ENCODE measurements around the gene ME3.
"Not testable (repeated sequence)": the region's sequence is repeated elsewhere in the genome, so short reads cannot be mapped to it uniquely, and the experiment has no call there.

Gene ME3

DNA sequence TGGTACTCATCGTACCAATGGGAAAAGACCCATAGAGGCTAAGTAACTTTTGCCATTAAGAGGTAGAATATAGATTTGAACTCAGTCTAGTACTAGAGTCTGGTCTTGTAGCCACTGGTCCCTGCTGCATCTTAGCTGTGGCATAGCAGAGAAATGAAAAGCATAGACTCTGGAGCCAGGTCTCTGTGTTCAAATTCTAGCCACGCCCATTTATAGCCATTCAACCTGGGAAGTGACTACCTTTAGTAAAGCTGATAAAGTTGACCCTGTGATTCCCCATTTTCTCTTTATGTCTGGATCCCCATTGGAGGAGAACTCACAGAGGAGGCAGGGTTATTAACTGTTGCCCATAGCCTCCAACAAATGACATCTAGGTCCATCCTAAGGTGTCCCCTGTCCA, 113.6 kb downstream of the ME3 start:
- DNase-seq (ENCODE audit: low read depth in 2 of 2), result no peak

DNA sequence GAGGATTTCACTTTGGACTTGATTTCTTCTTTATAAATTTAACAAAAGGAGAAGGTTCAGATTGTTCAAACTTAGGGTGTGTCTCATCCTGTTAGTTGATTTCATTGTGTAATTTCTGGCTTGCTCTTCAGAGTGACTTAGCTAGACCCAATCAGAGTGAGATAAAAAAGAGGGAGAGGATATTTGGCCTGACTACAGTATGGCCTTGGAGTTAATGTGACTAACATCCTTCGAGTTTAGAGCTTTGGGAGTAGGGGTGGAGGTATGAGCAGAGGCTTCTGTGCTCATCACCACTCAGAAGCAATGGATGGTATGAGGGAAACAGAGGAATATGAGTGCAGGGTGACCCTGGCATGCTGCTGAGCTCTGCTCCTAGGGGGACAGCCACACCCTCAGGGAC, 114.2 kb downstream of the ME3 start:
- no peak for DNase-seq (ENCODE audit: low read depth in 2 of 2)

DNA sequence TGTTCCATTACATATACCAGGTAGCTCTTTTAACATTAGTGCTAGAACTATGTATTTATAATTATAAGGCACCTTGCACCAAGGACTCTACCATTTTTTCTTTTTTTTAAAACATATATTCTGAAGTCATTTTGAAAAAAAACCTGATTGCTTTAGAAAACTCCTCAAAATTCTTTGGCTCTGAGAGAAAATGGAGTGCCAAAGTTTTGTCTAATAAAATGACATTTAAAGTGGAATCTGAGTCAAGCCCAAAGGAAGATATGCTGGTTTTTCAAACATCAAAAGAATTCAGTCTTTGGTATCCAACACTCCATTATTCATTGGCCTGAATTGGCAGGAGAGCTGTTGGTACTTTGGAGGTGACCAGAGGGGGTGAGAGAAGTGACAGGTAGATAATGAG, 116.5 kb downstream of the ME3 start:
- DNase-seq (ENCODE audit: low read depth in 2 of 2), result no peak

DNA sequence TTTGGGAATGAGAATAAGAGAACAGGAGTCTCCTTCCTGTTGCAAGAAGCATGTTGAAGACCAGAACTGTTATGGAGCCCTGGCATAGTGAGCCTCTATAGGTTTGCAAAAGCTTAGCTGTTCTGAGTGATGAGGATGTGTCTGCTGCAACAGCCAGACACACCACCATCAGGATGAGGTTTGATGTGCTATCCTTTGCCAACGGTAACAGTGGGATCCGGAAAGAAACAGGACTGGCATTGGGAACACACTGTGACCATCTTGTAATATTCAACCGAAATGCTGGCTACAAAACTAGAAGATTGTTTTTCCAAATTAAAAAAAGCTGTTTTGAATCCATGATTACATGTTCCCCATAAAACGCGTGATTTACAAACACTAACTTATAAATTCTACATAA, 117.0 kb downstream of the ME3 start:
- DNase-seq (ENCODE audit: low read depth in 2 of 2), result no peak

DNA sequence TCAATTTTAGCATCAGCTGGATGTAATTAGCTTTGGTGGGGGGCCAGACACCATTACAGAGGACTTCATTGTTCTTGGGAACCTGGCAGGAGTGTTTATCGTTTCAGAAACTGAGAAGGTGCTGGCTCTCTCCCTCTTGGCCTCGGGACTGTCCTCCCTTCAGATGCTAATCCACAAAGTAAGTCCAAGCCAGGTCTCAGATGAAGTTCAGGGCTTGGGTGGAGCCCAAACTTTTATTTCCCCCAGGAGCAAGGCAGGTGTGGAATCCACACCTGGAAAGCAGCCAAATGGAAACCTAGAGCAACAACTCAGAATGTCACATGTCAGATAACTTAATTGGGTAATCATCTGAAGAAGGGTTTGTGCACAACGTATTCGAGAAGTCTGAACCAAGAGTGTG, 119.2 kb downstream of the ME3 start:
- DNase-seq (ENCODE audit: low read depth in 2 of 2), result no peak

DNA sequence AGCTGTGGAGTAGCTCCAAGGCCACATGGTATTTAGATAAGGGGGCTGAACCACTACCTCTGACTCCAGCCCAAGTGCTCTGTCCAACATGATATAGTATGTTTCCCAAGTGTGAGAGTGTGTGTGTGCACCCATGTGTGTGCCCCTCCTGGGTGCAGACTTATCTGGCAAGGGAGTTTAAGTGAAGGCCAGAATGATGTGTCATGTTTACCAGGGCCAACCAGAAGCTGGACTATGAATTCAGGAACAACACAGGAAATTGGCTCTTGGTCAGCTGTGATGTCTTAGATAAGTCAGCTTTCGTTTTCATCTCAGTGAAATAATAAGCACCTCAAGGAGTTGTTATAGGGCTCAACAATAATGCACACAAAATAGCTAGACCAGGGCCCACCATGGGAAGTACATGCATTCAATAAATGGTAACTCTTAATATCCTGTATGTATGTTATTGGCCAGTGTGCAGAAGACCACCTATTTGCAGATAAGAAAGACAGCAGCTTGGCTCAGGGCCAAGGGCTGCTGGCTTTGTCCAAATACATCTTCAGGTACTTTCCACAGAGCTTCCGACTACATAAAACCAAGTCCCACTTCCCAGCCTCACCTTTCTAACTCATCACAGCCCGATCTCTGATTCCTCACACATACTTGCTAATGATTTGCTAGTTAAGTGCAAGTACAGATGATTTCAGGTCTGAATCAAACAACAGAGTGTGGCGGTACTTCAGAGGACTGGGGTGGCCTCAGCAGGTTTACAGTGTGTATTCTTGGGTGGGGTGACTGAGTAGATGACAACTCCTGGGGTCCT, 120.9 kb downstream of the ME3 start:
- DNase-seq (ENCODE audit: low read depth in 2 of 2), result no peak

DNA sequence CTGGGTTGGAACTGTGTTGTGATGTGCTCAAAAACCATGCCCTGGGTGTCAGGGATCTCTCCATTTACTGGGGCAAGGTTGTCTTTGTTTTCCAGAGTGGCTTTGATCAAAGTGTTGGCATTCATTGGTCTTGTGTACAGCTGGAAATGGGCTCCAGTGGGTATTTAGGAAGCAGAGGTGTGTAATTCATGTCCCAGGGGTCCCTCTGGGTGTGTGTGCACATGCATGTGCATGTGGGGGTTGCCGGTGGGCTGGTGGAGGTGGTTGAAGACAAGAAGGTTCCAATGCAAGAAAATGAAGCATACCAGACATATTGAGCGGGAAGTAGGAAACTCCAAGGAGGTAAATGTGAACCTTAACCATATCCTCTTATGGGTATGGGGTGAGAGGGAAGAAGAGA, 121.7 kb downstream of the ME3 start:
- DNase-seq (ENCODE audit: low read depth in 2 of 2), result no peak

DNA sequence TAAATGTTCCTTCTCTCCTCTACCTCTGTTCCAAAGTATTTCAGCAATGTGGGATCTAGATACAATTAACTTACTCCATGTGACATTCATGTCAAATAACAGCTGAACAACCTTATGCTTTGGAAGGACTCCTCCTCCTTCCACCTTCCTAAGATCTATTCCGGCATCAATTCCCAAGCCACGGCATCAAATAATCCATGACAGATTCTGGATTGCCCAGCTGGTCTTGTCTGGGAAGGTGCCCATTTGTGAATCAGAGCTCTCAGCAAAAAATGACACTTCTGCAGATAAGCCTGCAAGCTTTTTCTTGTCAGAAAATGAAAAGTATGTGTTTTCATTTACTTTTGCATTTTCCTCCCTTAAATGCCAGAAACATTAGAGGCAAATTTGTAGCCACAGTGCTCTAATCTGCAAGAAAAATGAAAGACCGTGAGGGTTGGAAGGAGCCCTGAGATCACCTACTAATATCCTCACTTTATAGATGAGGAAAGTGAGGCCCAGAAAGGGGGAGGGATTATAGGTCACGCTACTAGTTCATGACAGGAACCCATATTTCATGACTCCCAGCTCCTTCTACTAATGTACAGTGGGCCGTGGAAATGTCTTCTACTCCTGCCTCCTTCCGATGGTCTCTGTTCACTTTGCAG, 124.0 kb downstream of the ME3 start:
- no peak for DNase-seq (ENCODE audit: low read depth in 2 of 2)

DNA sequence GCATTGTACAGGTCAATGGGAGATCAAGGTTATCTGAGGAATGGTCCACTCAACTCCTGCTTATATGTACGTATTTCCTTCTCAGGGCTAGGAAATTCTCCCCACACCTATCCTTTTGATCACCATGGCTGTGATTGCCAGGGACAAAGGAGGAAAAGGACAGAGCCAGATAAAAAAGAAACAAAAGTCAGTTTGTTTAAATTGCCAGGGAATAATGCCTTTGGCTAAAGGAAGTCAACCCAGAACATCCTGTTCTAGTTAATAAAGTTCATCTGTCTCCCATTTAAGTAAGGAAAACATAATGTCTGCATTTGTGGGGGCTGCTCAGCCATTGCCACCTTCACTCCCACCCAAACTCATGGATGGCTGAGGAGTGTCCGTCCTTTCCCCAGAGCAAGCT, 124.7 kb downstream of the ME3 start:
- no peak for DNase-seq (ENCODE audit: low read depth in 2 of 2)

DNA sequence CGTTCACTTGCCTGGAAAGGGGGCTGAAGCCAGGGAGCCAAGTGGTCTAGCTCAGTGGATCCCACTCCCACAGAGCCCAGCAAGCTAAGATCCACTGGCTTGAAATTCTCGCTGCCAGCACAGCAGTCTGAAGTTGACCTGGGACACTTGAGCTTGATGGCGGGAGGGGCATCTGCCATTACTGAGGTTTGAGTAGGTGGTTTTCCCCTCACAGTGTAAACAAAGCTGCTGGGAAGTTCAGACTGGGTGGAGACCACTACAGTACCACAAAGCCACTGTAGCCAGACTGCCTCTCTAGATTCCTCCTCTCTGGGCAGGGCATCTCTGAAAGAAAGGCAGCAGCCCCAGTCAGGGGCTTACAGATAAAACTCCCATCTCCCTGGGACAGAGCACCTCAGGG, 131.1 kb downstream of the ME3 start:
- not testable (repeated sequence) for DNase-seq (ENCODE audit: low read depth in 2 of 2)

DNA sequence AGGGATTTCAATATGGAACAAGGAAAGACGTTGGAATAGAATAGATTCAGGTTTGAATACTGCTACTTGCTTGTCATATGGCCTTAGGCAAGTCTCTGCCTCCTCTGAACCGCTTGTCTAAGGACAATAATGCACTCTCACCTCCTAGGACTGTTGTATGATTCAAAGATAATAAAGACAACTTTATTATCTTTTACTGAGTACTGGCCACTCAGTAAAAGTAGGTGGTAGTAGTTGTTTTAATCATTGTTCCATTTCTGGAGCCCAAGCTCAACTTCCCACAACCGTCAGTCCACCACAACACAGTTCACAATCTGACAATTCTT, 134.2 kb downstream of the ME3 start:
- DNase-seq (ENCODE audit: low read depth in 2 of 2), result no peak

DNA sequence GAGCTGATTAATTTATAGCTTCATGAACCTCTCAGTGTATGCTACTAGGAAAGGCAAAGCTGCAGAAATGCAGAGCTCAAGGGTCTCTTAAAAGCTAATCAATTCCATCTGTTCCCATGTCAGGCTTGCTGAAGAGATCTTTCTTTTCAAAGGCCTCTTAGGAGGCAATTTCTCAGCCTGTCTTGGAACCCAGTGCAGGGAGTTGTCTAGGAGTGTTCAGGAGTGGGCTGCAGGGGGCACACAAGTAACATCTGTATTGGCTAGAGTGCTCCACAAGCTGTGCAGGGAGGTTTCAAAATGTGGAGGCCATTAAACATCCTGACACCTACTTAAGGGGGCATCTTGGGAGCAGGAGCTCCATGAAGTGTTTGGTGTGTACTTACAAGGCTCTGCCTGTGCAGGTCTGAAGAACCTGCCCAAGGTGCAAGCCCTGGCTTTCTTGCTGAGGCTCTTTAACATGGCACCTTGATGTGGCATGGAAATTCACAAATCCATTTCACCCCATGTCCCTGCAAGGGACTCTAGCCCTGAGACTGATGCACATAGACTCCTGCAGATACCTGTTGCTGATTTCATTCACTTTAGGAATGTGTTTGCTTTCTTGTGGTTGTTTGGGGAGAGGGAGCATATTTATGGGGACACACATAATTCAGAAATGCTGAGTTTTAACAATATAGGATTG, 134.7 kb downstream of the ME3 start:
- DNase-seq (ENCODE audit: low read depth in 2 of 2), result no peak

DNA sequence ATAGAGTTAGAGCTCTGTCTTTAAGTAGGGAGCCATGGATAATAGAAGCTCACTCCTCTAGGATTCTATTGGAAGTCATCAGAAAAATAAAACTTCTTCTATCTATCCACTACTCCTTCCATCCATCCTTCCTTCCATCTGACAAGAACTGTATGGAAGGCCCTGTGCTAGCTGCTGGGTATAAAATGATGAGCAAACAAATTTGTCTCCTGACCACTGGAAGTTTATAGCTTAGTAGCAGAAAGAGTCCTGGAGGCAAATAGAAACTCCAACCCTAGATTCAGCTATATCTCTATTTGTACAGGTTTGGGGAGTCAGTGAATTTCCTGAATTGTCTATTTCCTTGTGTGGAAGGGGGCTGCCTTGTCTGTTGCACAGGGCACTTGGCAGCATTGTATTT, 136.6 kb downstream of the ME3 start:
- no peak for DNase-seq (ENCODE audit: low read depth in 2 of 2)

DNA sequence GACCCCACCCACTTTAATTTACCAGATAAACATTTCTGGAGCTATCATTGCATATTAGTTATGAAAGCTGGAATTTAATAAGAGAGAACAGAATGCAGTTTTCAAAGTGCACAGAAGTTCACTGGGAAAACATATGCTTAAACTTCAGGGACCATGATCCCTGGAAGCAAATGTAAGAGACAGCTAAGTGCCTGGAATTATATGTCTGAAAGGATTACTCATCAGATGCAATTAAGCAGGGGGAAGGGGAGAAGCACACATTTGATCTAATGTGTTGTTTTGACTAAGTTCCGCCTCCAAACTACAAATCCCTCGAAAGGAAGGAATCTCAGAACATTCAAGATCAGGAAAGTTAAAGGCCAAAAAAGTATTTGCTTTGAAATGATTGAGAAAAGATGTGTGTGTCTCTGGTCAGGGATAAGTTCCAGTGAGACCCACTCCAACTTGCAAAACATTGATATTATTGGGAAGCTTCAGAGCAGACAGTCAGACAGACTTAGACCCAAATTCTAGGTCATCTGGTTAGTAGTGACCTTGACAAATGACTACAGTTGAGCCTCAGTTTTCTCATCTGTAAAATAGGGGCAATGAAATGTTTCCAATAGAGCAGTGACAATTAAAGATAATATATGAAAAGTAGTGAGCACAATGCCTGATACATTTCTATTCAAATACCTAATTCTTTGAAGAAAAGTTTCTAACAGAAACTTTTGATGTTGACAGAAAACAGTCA, 147.6 kb downstream of the ME3 start:
- no peak for DNase-seq (ENCODE audit: low read depth in 2 of 2)

DNA sequence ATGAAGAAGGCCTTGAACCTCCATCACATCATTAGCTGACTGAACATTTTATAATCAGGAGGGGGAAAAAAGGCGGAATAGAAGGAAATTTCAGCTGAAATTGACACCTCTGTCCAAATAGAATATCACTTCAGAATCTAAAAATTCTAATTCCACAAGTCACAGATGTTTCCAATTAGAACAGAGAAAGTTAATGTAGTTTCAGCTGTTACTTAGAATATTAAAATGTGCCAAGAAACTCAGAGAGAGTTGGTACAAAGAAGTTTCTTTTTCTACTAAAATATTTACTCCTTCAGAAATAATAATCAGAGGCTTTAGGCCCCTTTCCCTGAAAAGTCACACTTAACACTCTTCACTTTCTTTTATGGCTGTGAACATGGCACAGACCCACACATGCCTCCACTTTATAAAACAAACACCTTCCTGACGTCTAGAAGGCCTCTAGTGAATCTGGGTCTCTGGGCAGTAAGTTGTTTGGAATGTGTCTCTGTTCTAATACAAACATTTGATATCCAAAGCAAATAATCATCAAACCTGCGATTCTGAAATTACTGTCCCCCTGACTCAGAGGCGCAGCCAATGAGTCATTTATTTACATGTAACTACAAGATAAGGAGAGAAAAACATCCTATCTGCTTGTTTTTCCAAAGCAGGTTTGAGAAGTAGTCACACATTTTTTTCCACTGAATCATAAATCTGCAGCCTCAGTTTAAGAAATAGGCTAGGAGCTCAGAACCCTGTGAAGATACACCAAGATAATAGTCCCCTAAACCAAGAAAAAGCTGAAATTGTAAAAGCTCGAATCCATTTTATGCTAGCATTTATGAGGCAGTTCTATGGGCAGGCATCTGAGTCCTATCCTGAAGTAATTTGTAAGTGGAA, 148.4 kb downstream of the ME3 start:
- no peak for DNase-seq (ENCODE audit: low read depth in 2 of 2)

DNA sequence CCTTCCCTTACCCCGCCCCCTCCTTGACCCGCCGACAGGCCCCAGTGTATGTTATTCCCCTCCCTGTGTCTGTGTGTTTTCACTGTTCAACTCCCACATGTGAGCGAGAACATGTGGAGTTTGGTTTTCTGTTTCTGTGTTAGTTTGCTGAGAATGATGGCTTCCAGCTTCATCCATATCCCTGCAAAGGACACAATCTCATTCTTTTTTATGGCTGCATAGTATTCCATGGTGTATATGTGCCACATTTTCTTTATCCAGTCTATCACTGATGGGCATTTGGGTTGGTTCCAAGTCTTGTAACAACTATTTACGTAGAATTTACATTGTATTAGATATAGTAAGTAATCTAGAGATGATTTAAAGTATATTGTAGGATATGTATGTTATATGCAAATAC, 149.9 kb downstream of the ME3 start:
- not testable (repeated sequence) for DNase-seq (ENCODE audit: low read depth in 2 of 2)

DNA sequence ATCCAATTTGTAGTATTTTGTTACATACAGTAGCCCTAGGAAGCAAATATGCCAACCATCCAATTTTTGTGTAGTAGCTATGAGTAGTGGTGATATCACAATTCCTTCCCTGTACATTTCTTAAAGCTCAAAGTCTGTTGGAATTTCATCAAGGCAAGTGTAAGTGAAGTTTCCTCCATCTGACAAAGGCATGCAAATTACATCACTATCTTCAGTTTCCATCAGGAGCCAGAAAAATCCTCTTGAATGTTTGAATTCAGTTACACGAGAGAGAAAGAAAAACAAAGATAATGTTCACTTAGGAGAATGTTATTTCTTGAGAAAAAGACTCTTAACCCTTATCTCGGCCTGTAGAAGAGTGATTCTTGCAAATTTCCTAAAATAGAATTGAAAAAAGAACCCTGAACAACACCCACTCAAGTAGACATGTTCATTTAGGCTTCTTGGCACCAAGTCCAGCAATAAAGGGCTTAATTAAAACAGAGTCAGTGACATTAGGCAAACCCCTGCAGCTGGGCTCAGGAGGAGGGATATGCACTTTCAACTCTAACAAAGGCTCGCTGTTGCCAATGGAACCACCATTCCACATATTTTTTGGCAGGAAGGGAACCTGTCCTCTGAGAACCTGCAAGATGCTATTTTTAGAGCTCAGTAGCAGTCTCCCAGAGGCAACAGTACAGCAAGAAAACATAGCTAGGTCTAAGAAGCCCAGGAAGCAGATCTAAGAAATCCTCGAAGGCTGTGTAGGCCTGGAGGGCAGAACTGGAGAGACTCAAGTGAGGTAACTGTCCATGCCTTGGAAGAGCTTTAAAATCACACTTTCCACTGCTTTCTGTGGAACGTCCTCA, 153.1 kb downstream of the ME3 start:
- DNase-seq (ENCODE audit: low read depth in 2 of 2), result no peak

DNA sequence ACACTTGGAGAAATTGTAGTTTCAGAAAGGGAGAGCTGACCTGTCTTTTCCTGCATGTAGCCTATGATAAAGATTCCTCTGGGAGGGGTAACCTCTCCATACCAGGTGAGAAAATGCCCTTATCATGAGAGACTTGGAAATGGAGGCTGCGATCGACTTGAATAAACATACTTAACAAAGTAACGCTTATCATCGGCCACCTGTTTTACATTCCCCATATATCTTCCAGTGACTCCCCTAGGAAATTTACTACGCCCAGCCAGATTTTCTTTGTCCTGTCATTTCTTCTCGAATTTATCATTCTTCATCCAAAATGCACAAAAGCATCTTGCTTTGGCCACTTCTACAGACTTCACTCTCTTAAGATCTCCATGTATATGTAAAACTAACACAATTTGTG, 154.2 kb downstream of the ME3 start:
- no peak for DNase-seq (ENCODE audit: low read depth in 2 of 2)

DNA sequence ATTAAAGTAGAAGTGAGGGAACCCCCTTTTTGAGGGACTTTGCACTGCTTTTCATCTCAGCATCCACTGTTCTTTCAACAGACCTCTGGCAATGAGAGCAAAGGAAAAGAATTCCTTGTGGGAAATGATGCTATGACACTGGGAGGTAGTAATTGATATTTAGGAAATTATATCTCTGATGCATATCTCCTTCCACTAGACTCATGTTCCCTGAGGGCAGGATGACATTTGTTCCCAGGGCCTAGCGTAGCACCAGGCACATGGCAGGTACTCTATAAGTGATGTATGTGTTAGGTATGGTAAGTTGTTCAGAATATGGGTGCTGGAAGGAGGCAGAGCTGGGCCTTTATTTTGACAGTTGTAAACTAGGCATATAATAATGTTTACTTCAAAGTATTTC, 154.9 kb downstream of the ME3 start:
- no peak for DNase-seq (ENCODE audit: low read depth in 2 of 2)

DNA sequence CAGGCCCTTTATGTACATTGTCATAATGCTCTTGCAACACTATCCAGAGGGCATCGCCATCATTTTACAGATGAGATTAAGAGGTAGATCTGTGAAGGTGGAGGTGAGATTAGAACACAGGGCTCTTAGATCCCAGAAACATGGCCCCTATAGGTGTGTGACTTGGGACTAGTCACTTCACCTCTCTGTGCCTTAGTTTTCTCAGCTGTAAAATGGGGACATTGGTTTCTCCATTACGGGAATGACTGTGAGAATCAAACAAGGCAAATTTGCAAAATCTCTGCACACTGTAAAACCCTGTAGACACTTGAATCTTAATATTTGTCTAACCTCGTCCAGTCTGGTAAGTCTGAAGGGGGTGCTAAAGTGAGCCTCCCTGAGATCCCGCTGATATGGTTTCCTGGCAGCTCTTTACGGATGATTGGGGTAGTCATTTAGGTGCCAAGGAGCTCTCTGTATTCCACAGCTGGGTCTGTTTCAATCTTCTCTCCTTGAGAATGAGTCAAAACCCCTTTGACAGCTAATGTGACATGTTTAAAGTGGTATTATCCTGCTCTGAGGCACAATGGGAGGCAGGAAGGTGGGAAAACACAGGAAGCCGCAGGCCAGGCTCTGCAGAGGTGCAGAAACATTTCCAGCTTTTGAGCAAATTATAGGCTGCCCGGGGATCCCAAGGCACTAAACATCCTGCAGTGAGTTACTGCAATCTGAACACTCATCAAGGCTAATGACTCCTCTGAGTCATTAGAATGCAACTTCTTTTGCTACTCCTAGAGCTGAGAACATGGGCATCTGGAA, 156.9 kb downstream of the ME3 start:
- no peak for DNase-seq (ENCODE audit: low read depth in 2 of 2)
